ENCODE measurements around the gene ATP1A3.

Gene ATP1A3

GRCh38 chr19:41984961-41985360 is 9.1 kb downstream of the ATP1A3 start:
- DNase-seq: no peak

GRCh38 chr19:41981724-41982123 is 12.3 kb downstream of the ATP1A3 start:
- DNase-seq: no peak

- no peak for DNase-seq
These were observed 15.6 kb downstream of the ATP1A3 start for GRCh38 chr19:41978470-41978869.

GRCh38 chr19:41977916-41978315 is 16.1 kb downstream of the ATP1A3 start:
- DNase-seq: no peak

- DNase-seq: no peak
These were observed 19.4 kb downstream of the ATP1A3 start for GRCh38 chr19:41974652-41975051.

GRCh38 chr19:41971363-41971762 is 22.7 kb downstream of the ATP1A3 start:
- DNase-seq: no peak

- no peak for DNase-seq
These were observed 24.1 kb downstream of the ATP1A3 start for GRCh38 chr19:41969772-41970458.

GRCh38 chr19:41968751-41969595 is 25.1 kb downstream of the ATP1A3 start:
- no peak for DNase-seq

GRCh38 chr19:41967054-41967783 is 26.8 kb downstream of the ATP1A3 start:
- DNase-seq: no peak

GRCh38 chr19:41965106-41965505 is 28.9 kb downstream of the ATP1A3 start:
- no peak for DNase-seq

- no peak for DNase-seq
These were observed 33.1 kb downstream of the ATP1A3 start for GRCh38 chr19:41960973-41961372.

- DNase-seq: peak; percentile 87
These were observed 34.7 kb downstream of the ATP1A3 start, which contains the start of gene RABAC1 for GRCh38 chr19:41959056-41960053. Gene RABAC1, minus strand, starts transcription at chr19:41959321. Its CDS starts 29 bp downstream, at chr19:41959292.

GRCh38 chr19:41958367-41959055 is 35.5 kb downstream of the ATP1A3 start:
- DNase-seq: peak; percentile 83

- DNase-seq: peak; percentile 12
These were observed 36.1 kb downstream of the ATP1A3 start for GRCh38 chr19:41957838-41958366.

GRCh38 chr19:41957161-41957837 is 36.7 kb downstream of the ATP1A3 start:
- DNase-seq: no peak

GRCh38 chr19:41956621-41957020 is 37.4 kb downstream of the ATP1A3 start:
- DNase-seq: no peak

GRCh38 chr19:41955521-41955920 is 38.5 kb downstream of the ATP1A3 start:
- DNase-seq: no peak

GRCh38 chr19:41951686-41952172 is 42.3 kb downstream of the ATP1A3 start:
- DNase-seq: peak; percentile 80

GRCh38 chr19:41947091-41947490 is 46.9 kb downstream of the ATP1A3 start:
- DNase-seq: no peak

- DNase-seq: peak; percentile 89
These were observed 48.8 kb downstream of the ATP1A3 start for GRCh38 chr19:41945135-41945766.

Data from stimulated activated naive CD4-positive, alpha-beta T cell treated with Interleukin-2 at 50 U/mL for 16 hours (primary cell).